Pulmonary artery endothelial cell (primary cell): ENCODE results near the gene DERL3. TPM values are rescaled to one million over a fixed set of nuclear protein-coding genes. Genes with fewer than 3 reads are reported as not detected.
"Not testable (repeated sequence)": the region's sequence is repeated elsewhere in the genome, so short reads cannot be mapped to it uniquely, and the experiment has no call there.

Experiments
- DNase-seq: peaks from one replicate; pipeline ENCODE4 v3.0.0-alpha.2; 2011; ENCODE audit warnings: low read depth, low spot score
- total RNA-seq: library from RNA; depleted of rRNA; stranded (reverse); fragments of >200 nt; gene quantifications from 2 replicates; pipeline ENCODE4 v1.2.3, GENCODE V29; 2014

Gene DERL3
- total RNA-seq = 0.26 and 1.5 TPM in 2 replicates

DNA sequence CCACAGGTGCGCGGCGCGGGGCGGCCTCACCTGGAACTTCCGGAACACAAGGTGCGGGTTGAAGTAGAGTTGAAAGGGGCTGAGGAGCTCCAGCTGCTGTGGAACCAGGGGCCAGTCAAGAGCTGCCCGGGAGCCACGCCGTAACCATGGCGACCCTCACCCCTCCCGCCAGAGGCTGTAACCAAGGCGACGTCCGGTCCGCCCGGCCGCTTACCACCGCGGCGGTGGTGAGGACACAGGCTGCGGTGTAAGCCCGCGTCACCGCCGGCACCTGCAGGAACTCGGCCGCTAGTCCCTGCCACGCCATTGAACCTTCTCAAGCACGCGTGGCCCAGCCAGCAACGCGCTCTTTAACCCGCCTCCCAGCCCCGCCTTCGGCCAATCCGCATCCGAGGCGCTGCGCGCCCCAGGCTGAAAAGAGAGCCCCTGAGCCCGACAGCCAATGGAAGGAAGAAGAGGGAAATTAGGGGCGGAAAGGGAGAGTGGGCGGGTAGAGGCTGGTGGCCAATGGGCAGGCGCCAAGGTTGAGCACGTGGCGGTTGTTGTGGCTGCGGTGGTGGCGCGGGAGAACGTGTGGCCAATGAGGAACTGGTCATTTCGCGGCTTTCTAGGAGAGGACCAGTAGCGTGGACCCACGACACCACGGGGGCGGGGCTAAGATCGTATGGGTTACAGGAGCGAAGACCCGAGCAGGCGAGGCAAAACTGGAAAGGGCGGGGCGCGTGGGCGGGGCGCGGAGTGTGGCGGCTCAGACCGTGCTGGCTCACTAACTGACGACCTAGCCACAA is at the start of gene DERL3:
Gene DERL3 (minus strand): TSS at position 326 of the 788 bp plus-strand sequence. CDS start 19 bp downstream, at position 307.
- peak; percentile 91 for DNase-seq

DNA sequence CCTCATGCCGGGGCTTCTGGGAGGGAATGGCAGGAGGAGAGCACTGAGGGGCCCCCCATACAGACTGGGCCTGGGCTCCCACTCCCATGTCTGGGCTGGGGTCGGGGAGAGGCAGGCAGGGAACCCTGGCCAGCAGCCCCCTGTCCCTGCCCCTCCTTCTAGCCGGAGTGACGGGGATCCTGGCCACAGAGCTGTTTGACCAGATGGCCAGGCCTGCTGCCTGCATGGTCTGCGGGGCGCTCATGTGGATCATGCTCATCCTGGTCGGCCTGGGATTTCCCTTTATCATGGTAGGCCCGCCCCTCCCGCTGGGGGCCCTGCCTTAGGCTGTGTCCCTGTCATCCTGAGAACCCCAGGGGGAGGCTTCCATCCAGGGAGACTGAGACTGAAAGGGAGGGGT is 45.3 kb upstream of the DERL3 start:
- DNase-seq = no peak

DNA sequence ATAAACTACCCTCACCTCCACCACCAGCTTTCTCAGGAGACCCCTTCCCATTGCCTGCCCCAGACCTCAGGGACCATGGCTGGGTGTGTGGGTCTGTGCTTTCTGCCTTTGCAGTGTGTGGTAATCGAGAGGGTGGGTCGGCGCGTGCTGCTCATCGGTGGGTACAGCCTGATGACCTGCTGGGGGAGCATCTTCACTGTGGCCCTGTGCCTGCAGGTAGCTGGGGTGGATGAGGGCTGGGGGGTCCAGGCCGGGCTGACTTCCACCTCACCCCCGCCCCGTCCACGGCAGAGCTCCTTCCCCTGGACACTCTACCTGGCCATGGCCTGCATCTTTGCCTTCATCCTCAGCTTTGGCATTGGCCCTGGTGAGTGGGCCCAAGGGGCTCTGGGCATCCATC is 44.9 kb upstream of the DERL3 start:
- DNase-seq = no peak

DNA sequence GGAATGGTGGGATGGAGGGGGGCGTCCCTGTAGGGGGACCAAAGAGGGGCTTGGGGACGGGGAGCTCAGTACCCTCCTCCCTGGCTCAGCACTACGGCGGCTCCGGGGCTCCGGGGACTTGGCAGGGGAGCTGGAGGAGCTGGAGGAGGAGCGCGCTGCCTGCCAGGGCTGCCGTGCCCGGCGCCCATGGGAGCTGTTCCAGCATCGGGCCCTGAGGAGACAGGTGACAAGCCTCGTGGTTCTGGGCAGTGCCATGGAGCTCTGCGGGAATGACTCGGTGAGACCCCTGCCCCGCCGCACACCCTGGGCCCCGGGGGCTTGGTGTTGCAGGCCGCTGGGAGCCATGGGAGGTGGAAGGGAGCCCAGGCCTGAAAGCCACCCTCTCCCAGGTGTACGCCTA is 43.6 kb upstream of the DERL3 start:
- no peak for DNase-seq

DNA sequence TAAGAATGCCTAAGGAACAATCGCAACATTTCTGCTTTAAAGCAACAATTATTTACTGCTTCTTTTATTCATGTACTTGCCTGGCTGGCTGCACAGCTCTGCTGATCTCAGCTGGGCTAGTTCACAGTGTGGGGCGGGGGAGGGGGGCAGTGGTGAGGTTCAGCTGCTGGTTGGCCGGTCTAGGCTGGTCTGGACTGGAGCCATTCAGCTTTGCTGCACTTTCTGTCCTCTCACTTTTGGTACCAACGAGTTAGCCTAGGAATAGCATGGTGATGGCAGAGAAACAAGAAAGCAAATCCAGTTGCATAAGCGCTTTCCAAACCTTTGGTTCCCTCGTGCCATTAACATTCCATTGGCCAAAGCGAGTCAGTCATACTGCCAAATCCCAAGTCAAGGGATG is 39.4 kb upstream of the DERL3 start:
- no peak for DNase-seq

DNA sequence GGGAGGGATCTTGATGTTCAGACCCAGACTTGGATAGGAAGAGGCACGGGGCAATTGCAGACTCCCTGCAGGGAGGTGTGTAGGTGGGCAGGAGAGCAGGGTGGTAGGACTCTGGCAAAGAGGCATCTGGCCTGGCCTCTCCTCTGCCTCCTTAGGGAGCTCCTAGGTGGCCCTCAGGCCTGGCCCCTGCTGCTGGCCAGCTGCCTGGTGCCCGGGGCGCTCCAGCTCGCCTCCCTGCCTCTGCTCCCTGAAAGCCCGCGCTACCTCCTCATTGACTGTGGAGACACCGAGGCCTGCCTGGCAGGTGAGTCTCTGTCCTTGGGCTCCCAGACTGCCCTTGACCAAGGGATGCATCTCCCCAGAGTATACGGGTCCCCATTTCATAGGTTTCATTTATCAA is 38.8 kb upstream of the DERL3 start:
- no peak for DNase-seq

DNA sequence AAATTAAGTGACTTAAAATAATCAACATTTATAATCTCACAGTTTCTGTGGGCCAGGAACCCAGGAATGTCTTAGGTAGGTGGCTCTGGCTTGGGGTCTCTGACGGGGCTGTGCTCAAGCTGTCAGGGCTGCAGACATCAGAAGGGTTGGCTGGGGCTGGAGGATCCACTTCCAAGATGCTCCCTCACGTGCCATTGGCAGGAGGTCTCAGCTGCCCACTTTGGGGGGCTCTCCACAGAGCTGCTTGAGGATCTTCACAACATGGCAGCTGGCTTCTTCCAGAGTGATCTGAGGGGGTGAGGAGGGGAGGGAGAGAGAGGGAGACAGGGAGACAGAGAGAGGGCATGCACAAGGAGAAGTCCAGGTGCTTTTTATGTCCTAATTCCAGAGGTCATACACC is 37.0 kb upstream of the DERL3 start:
- DNase-seq = no peak

DNA sequence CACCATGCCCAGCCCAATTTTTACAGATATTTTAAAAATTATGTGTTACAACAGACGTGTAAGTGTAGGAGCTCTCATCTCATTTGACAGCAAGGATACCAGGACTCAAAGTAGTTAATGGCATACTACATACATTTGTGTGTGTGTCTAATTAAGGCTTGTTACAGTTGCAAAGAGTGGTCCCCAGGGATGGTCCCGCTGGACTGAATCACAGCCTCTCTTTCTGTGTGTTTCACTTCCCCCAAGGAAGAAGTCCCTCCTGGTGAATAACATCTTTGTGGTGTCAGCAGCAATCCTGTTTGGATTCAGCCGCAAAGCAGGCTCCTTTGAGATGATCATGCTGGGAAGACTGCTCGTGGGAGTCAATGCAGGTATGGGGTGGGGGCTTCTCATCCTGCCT is 36.1 kb upstream of the DERL3 start:
- no peak for DNase-seq

DNA sequence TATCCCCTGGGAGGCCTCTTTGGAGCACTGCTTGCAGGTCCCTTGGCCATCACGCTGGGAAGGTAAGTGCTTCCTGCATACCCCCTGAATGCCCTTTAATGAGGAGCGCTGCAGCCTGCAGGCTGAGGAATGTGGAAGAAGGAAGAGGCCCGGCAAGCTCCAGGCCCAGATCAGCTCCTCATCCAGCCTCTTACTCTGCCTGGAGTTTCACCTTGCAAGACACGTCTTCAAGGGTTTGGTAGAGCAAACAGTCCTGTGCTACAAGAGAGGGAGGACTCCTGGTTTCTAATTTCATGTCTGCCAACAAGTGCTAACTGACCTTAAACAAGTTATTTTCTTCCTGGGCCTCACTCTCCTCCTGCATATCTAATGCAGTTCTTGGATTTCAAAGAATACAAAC is 29.8 kb upstream of the DERL3 start:
- DNase-seq = no peak

DNA sequence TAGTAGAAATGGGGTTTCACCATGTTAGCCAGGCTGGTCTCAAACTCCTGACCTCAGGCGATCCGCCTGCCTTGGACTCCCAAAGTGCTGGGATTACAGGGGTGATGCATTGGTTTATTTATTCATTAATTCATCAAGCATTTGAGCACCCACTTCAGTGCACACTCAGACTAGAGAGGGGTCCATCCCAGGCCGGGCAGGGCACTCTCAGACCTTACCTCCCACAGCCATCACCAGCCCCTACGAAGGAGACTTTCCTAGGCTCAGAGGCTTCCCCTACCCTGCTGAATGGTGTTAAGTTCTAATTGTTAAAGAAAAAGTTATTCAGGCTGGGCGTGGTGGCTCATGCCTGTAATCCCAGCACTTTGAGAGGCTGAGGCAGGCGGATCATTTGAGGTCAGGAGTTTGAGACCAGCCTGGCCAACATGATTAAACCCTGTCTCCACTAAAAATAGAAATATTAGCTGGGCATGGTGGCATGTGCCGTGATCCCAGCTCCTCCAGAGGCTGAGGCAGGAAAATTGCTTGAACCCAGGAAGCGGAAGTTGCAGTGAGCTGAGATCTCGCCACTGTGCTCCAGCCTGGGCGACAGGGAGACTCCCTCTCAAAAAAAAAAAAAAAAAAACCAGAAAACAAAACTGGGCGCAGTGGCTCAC is 25.8 kb upstream of the DERL3 start:
- not testable (repeated sequence) for DNase-seq

DNA sequence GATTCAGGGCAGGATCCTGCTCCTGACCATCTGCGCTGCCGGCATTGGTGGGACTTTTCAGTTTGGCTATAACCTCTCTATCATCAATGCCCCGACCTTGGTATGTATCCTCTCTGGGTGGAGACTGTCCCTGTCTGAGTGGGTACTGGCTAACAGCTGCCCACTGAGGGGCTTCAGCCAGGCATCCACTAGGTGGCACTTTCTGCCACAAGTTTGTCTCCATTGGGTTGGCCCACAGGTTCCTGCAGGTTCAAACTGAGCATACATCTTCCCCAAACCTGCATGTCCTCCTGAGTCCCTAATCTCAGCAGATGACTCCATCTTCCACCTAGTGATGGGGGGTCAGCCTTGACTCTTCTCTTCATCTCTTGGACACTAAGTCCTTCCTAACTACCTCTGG is 23.3 kb upstream of the DERL3 start:
- DNase-seq = no peak

DNA sequence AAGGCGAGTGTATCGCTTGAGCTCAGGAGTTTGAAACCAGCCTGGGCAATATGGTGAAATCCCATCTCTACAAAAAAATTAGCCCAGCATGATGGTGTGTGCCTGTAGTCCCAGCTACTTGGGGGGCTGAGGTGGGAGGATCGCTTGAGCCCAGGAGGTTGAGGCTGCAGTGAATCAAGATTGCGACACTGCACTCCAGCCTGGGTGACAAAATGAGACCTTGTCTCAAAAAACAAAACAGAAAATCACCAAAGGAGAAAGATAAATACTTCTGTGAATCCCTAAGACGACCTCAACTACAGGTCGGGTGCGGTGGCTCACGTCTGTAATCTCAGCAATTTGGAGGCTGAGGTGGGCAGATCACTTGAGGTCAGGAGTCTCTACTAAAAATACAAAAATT is 21.4 kb upstream of the DERL3 start:
- DNase-seq = not testable (repeated sequence)

DNA sequence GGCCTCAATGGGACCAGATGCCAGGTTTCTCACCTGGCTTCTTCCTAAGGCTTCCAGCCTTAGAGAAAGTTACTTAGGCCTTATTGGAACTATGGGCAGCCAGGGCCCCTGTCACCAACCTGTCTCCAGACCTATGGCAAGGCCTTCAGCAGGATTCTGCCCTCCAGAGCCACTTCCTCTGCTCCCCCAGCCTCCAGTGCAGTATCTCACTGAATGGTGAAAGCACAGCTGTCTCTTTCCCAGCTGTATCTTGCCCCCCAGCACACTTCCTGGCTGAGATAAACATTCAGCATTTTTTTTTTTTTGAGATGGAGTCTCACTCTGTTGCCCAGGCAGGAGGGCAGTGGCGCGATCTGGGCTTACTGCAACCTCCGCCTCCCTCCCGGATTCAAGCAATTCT is 20.4 kb upstream of the DERL3 start:
- DNase-seq = no peak

DNA sequence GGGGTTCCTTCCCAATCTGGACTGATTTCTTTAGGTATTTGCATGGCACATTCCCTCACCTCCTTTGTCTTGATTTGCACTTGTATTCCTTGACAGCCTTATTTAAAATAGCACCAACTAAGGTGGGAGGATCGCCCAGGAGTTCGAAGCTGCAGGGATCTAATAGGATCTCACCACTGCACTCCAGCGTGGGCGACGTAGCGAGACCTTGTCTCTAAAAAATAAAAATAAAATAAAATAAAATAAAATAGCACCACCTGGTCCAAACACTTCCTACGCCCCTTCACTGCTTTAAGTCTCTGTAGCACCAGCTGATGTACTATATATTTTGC is 19.6 kb upstream of the DERL3 start:
- no peak for DNase-seq

DNA sequence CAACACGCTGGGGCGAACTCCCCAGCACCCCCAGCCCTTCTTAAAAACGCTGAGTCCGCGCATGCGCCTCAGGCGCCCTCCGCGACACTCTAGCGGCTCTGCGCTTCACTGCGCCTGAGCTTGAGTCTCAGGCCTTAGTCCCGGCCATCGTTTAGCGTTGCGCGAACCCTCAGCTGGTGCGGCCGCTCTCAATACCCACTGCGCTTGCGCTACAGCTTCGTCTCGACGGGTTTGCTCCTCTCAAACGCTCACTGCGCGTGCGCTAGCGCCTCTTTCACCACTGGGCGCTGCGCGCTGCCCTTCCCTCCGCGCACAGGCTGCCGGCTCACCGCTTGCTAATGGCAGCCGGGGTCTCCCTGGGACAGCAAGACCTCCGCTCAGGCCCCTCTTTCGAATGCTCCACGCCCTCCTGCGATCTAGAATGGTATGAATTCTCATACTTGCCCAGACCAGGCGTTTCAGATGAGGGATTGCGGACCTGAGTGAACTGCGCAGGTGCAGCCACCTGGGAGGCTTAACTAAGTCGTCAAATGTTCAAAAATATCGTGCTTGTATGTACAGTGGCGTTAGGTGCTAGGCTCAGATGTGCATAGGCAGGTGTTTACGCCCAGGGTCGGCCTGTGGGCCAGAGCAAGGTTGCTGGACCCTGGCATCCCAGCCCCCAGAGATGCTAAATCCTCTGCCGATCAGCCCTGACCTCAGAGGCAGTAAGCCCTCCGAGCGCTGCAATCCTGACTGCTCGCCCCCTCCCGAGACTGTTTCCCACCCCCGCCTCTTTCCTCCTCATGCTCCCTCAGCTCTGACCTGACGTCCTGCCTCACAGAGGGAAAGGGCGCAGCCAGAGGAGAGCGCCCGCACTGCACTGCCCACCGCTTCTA is 19.0 kb upstream of the DERL3 start, which contains the start of gene SLC2A11:
Gene SLC2A11 (plus strand): TSS at position 270 of the 878 bp plus-strand sequence. CDS start 125 bp downstream, at position 395.
- peak; percentile 88 for DNase-seq

DNA sequence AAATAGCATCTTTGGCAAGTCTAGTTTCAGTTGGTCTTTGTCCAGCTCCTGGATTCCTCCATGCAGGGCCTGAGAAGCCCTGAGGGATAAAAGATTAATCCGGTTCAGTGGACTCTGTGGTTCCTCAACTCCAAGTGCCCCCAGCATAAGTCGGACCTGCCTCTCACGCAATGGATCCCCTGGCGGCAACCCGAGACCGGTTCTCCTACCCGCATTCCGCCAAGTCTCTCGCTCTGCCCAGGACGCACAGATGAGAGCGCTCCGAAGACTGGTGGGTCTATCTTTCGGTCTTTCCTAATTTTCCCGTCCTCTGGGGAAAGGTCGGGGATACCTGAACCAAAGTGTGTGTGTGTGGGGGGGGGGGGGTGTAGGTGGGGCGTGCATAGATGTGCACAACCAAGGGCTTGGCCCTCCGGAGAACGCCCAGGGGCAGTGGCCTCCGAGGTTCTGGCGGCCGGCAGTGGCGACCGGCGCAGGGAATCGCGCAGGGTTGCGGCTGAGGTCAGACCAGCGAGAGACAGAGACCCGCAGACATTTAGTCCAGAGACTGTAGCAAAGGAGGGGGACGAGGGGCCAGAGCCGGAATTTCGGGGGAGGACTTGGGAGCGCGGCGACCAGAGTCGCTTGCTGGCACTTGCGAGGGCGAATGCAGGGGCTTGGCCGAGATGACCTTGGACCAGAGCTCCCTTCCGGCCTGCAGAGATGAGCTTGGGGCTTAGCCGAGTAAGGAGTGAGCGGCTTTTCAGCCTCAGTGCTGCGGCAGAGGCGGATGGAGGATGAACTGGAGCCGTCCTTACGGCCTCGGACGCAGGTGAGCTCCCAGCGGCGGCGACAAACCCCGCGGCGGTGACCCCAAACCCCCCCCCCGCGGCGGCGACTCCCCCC is 18.2 kb upstream of the DERL3 start:
- no peak for DNase-seq

DNA sequence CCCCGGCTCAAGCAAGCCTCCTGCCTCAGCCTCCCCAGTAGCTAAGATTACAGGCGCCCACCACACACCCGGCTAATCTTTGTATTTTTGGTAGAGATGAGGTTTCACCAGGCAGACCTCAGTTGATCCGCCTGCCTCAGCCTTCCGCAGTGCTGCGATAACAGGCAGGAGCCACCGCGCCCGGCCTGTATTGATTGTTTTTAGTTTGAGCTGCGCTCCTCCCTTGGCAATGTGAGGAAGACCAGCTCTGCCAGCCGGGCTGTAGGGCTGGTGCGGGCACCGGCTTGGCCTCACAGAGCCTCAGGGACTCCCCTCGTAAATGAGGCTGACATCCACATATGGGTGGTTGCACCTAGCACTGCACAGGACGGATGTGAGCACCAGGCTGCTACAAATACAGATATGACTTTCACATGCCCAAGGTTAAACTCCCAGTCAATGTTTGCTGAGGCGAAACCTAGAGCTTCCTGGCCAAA is 11.4 kb upstream of the DERL3 start:
- DNase-seq = no peak

DNA sequence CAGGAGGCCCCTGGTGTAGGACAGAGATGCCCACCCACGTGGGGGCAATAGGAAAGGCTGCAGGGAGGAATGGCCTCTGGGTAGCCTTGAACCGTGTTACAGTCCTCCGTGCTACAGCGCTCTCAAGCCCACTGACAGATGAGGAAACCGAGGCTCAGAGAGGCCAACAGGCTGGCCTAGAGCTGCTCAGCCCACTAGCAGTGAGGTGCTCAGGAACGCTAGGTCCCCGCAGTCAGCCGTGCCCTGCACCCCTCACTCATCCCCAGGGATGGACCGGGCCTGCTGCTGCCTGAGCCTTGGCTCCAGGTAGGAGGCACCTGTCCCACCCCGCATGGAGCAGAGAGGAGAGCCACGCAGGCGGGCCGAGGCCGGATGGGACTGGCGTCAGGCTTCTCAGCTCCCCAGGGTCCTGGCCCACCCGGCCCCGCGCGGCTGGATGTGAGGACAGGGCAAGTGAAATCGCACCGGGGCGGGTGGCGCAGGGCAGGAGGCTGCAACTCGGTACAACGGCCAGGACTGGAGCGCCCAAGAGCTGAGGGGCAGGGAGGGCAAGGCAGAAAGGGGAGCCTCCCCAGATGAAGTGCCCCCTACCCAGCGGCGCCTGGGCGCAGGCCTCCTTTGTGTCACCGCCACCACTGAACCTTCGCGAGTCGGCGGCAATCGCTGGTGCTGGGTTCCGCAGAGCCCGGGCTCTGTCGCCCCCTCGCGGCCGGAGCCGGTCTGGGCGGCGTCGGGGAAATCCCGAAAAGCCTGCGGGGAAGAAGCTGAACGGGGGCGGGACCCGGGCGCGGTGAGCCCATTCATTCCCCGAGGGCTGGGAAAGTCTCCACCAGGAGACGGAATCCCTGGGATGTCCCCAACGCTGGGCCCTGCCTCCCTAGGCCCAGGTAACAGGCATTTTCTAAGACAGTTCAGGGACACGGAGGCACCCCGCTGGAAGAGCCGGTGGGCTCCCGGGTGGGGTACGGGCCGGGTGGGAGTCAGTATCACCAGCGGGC is 10.5 kb upstream of the DERL3 start:
- no peak for DNase-seq

DNA sequence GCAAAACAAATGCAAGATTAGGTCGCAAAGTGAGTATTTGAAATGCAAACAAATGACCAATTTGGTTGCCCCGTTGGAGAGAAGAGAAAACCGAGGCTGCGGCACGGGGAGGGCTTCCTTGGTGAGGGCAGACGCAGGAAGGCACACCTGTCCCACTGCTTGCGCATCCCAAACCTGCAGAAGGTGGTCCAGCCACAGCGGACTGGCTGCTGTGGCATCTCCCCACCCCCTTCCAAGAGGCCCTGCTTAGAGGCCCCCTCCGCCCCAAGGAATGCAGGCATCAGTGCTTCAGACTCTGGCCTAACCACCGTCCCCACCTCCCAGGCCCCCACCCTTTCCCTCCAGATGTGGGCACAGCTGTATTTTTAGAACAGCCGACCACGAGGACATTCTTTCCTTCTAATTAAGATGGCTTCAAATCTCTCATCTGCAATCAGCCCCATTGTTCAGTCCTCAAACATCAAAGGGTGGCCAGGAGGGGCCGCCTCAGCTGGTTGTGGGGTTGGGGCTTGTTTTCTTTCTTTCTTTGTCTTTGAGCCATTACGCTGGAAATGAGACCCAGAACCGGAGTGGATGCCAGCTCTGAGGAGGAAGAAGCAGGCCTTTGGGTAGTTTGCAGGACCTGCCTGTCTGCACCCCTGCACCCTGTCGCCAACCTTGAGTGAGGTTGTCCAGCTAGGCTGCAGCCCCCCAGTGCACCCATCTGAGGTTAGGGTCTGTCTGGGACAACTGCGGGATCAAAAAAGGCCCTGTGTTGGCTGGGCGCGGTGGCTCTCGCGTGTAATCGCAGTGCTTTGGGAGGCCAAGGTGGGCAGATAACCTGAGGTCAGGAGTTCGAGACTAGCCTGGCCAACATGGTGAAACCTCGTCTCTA is 9.4 kb upstream of the DERL3 start:
- no peak for DNase-seq
